SU-DHL-6 (cell line): ENCODE measurements around the gene DAPK3.

Source experiments
- H2AFZ ChIP-seq: fragments of 200-600 bp; sonication (generic); 2 replicates; pipeline ENCODE4 v1.6.1; 2014; ENCODE audit warnings: low read depth, mild to moderate bottlenecking, moderate library complexity, mixed read lengths, antibody characterized with exemption, low read length; ENCODE audit not compliant: severe bottlenecking
- H3F3A ChIP-seq: fragments of 200-600 bp; shearing (Covaris generic); 2 replicates; pipeline ENCODE4 v1.6.0; 2016; ENCODE audit warnings: antibody characterized with exemption, mild to moderate bottlenecking; ENCODE audit not compliant: insufficient read depth
- H3K27ac ChIP-seq: fragments of 200-600 bp; sonication (generic); 2 replicates; pipeline ENCODE4 v1.5.1; 2016; ENCODE audit warnings: low read depth, mild to moderate bottlenecking, low read length, moderate library complexity, mixed read lengths
- H3K27me3 ChIP-seq: fragments of 200-600 bp; sonication (generic), shearing (Covaris generic); 2 replicates; pipeline ENCODE4 v1.6.0; 2014; ENCODE audit warnings: mild to moderate bottlenecking, low read length
- H3K36me3 ChIP-seq: fragments of 200-600 bp; sonication (generic); 2 replicates; pipeline ENCODE4 v1.6.1; 2014; ENCODE audit warnings: mild to moderate bottlenecking, low read length, mixed read lengths
- H3K4me2 ChIP-seq: fragments of 300-600, 200-600 bp; shearing (Covaris generic), sonication (generic); 2 replicates; pipeline ENCODE4 v1.6.0; 2014; ENCODE audit warnings: low read length, low read depth, mild to moderate bottlenecking; ENCODE audit not compliant: poor library complexity, severe bottlenecking
- H3K4me3 ChIP-seq: fragments of 200-600 bp; sonication (generic); 2 replicates; pipeline ENCODE4 v1.5.1; 2014; ENCODE audit warnings: antibody characterized with exemption, low read length, mild to moderate bottlenecking, mixed read lengths; ENCODE audit not compliant: insufficient read depth, poor library complexity, severe bottlenecking
- H3K79me2 ChIP-seq: fragments of 200-600 bp; sonication (generic); 2 replicates; pipeline ENCODE4 v1.6.1; 2014; ENCODE audit warnings: mild to moderate bottlenecking, low read length, moderate library complexity; ENCODE audit not compliant: insufficient read depth
- H3K9ac ChIP-seq: fragments of 200-600 bp; sonication (generic); 2 replicates; pipeline ENCODE4 v1.7.0; 2014; ENCODE audit warnings: mild to moderate bottlenecking, low read length
- H3K9me2 ChIP-seq: fragments of 200-600 bp; sonication (generic); replicated peaks from 2 replicates; pipeline ENCODE4 v1.6.1; 2014; ENCODE audit warnings: low read length; ENCODE audit not compliant: insufficient read depth
- H3K9me3 ChIP-seq: fragments of 200-600 bp; sonication (generic); 2 replicates; pipeline ENCODE4 v1.6.1; 2014; ENCODE audit warnings: low read length, mixed read lengths; ENCODE audit not compliant: insufficient read depth
- H4K20me1 ChIP-seq: fragments of 200-600 bp; sonication (generic); 2 replicates; pipeline ENCODE4 v1.6.1; 2014; ENCODE audit warnings: low read depth, mild to moderate bottlenecking, antibody characterized with exemption, low read length, moderate library complexity, mixed read lengths
- EZH2phosphoT487 ChIP-seq: fragments of 200-600 bp; sonication (generic), shearing (Covaris generic); conservative IDR thresholded peaks from 2 replicates; pipeline ENCODE4 v1.6.1; 2018; ENCODE audit warnings: mild to moderate bottlenecking, antibody characterized with exemption, low read length, moderate library complexity, mixed read lengths
- TF ChIP-seq, protein P1 (sequence below): fragments of 200-600 bp; sonication (generic); IDR thresholded peaks from one replicate; pipeline ENCODE4 v1.5.1; 2017; ENCODE audit warnings: antibody characterized with exemption, mild to moderate bottlenecking, low read length, moderate library complexity; ENCODE audit not compliant: insufficient read depth, poor library complexity, severe bottlenecking

The DAPK3 gene

DNA sequence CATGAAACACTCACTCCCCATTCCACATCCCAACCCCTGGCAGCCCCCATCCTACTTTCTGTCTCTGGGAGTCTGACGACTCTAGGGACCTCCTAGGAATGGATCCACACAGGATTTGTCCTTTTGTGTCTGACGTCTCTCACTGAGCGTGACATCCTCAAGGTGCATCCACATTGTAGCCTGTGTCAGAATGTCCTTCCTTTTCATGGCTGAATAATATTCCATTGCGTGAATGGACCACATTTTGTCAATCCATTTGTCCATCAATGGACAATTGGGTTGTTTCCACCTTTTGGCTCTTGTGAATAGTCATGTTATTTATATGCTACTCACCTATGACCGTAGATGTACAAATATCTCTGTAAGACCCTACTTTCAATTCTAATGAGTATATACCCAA lies 54.9 kb downstream of the DAPK3 start:
- H3K36me3 ChIP-seq, result no peaks in the 10 kb centered on the region
- no peak overlapping the region for H3K9ac ChIP-seq
- H3K4me3 ChIP-seq, result no peak overlapping the region
- no peaks in the 10 kb centered on the region for H3K79me2 ChIP-seq
- H3F3A ChIP-seq, result no peaks in the 10 kb centered on the region
- no peaks in the 10 kb centered on the region for H3K9me2 ChIP-seq
- H3K27ac ChIP-seq, result no peak overlapping the region
- no peak overlapping the region for H2AFZ ChIP-seq
- no peaks in the 10 kb centered on the region for H3K9me3 ChIP-seq
- TF ChIP-seq, protein P1, sequence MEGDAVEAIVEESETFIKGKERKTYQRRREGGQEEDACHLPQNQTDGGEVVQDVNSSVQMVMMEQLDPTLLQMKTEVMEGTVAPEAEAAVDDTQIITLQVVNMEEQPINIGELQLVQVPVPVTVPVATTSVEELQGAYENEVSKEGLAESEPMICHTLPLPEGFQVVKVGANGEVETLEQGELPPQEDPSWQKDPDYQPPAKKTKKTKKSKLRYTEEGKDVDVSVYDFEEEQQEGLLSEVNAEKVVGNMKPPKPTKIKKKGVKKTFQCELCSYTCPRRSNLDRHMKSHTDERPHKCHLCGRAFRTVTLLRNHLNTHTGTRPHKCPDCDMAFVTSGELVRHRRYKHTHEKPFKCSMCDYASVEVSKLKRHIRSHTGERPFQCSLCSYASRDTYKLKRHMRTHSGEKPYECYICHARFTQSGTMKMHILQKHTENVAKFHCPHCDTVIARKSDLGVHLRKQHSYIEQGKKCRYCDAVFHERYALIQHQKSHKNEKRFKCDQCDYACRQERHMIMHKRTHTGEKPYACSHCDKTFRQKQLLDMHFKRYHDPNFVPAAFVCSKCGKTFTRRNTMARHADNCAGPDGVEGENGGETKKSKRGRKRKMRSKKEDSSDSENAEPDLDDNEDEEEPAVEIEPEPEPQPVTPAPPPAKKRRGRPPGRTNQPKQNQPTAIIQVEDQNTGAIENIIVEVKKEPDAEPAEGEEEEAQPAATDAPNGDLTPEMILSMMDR, result no peak
- TF ChIP-seq EZH2phosphoT487, result no peak
- no peak overlapping the region for H3K4me2 ChIP-seq
- H3K27me3 ChIP-seq, result no peaks in the 10 kb centered on the region
- H4K20me1 ChIP-seq, result no peaks in the 10 kb centered on the region

DNA sequence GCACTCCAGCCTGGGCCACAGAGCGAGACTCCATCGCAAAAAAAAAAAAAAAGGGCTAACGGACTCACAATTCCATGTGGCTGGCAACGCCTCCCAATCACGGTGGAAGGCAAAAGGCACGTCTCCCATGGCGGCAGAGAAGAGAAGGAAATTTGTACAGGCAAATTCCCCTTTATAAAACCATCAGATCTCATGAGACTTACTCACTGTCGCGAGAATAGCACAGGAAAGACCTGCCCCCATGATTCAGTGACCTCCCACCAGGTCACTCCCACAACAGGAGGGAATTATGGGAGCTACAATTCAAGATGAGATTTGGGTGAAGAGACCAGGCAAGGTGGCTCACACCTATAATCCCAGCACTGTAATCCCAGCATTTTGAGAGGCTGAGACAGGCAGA lies 56.7 kb downstream of the DAPK3 start:
- Histone ChIP-seq H3F3A (no peaks in the 10 kb centered on the region), H3K79me2 (no peaks in the 10 kb centered on the region), H3K4me3 (no peak overlapping the region), H4K20me1 (no peaks in the 10 kb centered on the region), H3K27me3 (no peaks in the 10 kb centered on the region), H3K27ac (no peak overlapping the region), H3K9me2 (no peaks in the 10 kb centered on the region), H3K9me3 (peaks cover 5% of the 10 kb centered on the region; the same call in 1 of the 2 replicates), H3K4me2 (no peak overlapping the region), H2AFZ (no peak overlapping the region), H3K9ac (no peak overlapping the region), H3K36me3 (no peaks in the 10 kb centered on the region)
- TF ChIP-seq EZH2phosphoT487, result no peak
- TF ChIP-seq, protein P1, result no peak

DNA sequence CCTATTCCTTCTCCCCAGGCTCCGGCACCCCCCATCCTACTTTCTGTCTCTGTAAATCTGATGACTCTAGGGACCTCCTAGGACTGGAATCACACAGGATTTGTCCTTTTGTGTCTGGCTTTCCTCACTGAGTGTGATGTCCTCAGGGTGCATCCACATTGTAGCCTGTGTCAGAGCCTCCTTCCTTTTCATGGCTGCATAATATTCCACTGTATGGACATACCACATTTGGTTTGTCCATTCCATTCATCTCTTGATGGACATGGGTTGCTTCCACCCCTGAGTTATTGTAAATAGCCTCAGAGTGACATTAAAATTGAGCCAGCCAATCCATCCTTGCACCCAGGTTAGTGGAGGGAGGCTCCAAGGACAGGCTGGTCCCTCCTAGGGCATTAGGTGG lies 60.8 kb downstream of the DAPK3 start:
- Histone ChIP-seq H3K9me2 (no peaks in the 10 kb centered on the region), H2AFZ (no peak overlapping the region), H3K9ac (no peak overlapping the region), H4K20me1 (no peaks in the 10 kb centered on the region), H3K4me2 (no peak overlapping the region), H3F3A (no peaks in the 10 kb centered on the region), H3K79me2 (no peaks in the 10 kb centered on the region), H3K9me3 (peaks cover 5% of the 10 kb centered on the region; the same call in 1 of the 2 replicates), H3K36me3 (no peaks in the 10 kb centered on the region), H3K27me3 (no peaks in the 10 kb centered on the region), H3K4me3 (no peak overlapping the region), H3K27ac (no peak overlapping the region)
- TF ChIP-seq, protein P1, result no peak
- no peak for TF ChIP-seq EZH2phosphoT487
